ENCODE data around the gene KPNA6. TPM values are rescaled to one million over a fixed set of nuclear protein-coding genes. Genes with fewer than 3 reads are reported as not detected.
A peak's percentile ranks its signal among the peaks of the same experiment; 100 is the strongest.

KPNA6 gene
- total and polyA plus RNA-seq, 2 of the 13 experiments (the other 11 are each of a cell fraction or from before 2014, with no cell fraction given) = 22.0 to 47.5 TPM

DNA sequence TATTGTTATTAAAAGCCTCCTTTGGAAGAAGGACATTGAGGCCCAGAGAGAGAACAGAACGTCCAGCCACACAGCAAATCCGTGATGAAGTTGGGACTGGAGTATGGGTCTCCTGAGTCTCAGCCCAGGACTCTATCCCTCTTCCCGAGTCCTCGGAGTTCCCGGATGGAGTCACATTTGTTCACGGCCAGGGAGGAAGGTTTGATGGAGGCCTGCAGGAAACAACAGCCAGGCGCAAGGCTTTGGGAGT is 71.3 kb downstream of the KPNA6 start:
- 0% methylated on average over 5 of the region's 7 CpGs for whole genome bisulfite sequencing (ENCODE audit: low lambda C conversion rate)
- ChIA-PET CTCF (ENCODE audit: low intra/inter-chr PET ratio, low total read pairs) (no interaction called here), POLR2A (interaction anchor here (0.5 to 2.7 kb wide), 19 partner anchors 13 to 215 kb away, joined by 3 to 38 read pairs (median 5); partner anchors contain the start of genes BSDC1, CCDC28B, EIF3I and HDAC1)
- DNase-seq (ENCODE audit: low spot score) (no peak), ATAC-seq (peak; percentile 46), FAIRE-seq (no peak)
- H3K27ac ChIP-seq (ENCODE audit: extremely low read length, insufficient read depth, low read length) = peak overlapping the region; percentile 87
- peaks cover 59% of the 10 kb centered on the region for H3K4me1 ChIP-seq (ENCODE audit: insufficient read depth, low read length)
- intact Hi-C loops (cut with micrococcal nuclease; ENCODE audit: unreplicated experiment) (no loop called here), in situ Hi-C loops (cut with HindIII; ENCODE audit: extremely low pct_ligation_motif_present, low pct_unique_long_range_greater_than_20kb) (no loop called here)
- no peaks in the 10 kb centered on the region for H3K27me3 ChIP-seq (ENCODE audit: control insufficient read depth in 1 of 2, insufficient read depth in 2 of 2, low read length in 2 of 2)
- H3K36me3 ChIP-seq (replicated peaks in 1 of 2; ENCODE audit: control insufficient read depth in 1 of 2, insufficient read depth in 2 of 2, low read length in 2 of 2) = peaks cover 4 to 16% of the 10 kb centered on the region in 2 experiments; a peak in 4 of 5 replicates
- peak overlapping the region; percentile 85 for H2AFZ ChIP-seq (ENCODE audit: low read length)
- H3K9me3 ChIP-seq (ENCODE audit: low read length) = no peaks in the 10 kb centered on the region
- no peaks in the 10 kb centered on the region for H4K20me1 ChIP-seq (ENCODE audit: insufficient read depth, low read length)
- peak overlapping the region; percentile 80 for H3K4me2 ChIP-seq (ENCODE audit: low read depth, low read length)
- BruUV-seq (replicated peaks) = TSS peak; percentile 93
- H3K79me2 ChIP-seq (ENCODE audit: insufficient read depth, low read length) = peaks cover 31% of the 10 kb centered on the region
- peak overlapping the region; percentile 47 to 76 (median 58) for H3K4me3 ChIP-seq (replicated peaks in 1 of 3; ENCODE audit: insufficient read depth in 1 of 3, low read depth in 2 of 3, low read length in 3 of 3)
- peak overlapping the region; percentile 84 for H3K9ac ChIP-seq (ENCODE audit: insufficient read depth, low read depth, low read length)
- no peak for TF ChIP-seq NR1H2 (CRISPR knock-in tag; IDR thresholded peaks at IDR 0.05; ENCODE audit: borderline replicate concordance, low read depth)
- TF ChIP-seq KDM6A (CRISPR knock-in tag; IDR thresholded peaks at IDR 0.05; ENCODE audit: low read depth) = no peak
- TF ChIP-seq, protein P1, sequence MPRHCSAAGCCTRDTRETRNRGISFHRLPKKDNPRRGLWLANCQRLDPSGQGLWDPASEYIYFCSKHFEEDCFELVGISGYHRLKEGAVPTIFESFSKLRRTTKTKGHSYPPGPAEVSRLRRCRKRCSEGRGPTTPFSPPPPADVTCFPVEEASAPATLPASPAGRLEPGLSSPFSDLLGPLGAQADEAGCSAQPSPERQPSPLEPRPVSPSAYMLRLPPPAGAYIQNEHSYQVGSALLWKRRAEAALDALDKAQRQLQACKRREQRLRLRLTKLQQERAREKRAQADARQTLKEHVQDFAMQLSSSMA (CRISPR knock-in tag; IDR thresholded peaks at IDR 0.05) = 0 out of 2 replicates have a peak, but pooled peaks have one; percentile 59
- no peak for TF ChIP-seq ZIK1 (CRISPR knock-in tag; IDR thresholded peaks at IDR 0.05; ENCODE audit: borderline replicate concordance, low read depth)
- TF ChIP-seq, protein P2, sequence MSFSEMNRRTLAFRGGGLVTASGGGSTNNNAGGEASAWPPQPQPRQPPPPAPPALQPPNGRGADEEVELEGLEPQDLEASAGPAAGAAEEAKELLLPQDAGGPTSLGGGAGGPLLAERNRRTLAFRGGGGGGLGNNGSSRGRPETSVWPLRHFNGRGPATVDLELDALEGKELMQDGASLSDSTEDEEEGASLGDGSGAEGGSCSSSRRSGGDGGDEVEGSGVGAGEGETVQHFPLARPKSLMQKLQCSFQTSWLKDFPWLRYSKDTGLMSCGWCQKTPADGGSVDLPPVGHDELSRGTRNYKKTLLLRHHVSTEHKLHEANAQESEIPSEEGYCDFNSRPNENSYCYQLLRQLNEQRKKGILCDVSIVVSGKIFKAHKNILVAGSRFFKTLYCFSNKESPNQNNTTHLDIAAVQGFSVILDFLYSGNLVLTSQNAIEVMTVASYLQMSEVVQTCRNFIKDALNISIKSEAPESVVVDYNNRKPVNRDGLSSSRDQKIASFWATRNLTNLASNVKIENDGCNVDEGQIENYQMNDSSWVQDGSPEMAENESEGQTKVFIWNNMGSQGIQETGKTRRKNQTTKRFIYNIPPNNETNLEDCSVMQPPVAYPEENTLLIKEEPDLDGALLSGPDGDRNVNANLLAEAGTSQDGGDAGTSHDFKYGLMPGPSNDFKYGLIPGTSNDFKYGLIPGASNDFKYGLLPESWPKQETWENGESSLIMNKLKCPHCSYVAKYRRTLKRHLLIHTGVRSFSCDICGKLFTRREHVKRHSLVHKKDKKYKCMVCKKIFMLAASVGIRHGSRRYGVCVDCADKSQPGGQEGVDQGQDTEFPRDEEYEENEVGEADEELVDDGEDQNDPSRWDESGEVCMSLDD (CRISPR knock-in tag; IDR thresholded peaks at IDR 0.05; ENCODE audit: borderline replicate concordance) = no peak
- TF ChIP-seq ZBTB1 (CRISPR knock-in tag; IDR thresholded peaks at IDR 0.05; ENCODE audit: borderline replicate concordance) = 0 out of 2 replicates have a peak, but pooled peaks have one; percentile 0
- 0 out of 2 replicates have a peak, but pooled peaks have one; percentile 40 for TF ChIP-seq ZSCAN22 (CRISPR knock-in tag; IDR thresholded peaks at IDR 0.05)
- TF ChIP-seq ARNT (IDR thresholded peaks at IDR 0.05) = no peak
- peak; percentile 47; the same call in 1 of the 2 replicates for TF ChIP-seq ZSCAN29 (CRISPR knock-in tag; conservative IDR thresholded peaks at IDR 0.05)
- peak; percentile 74; the same call in 1 of the 2 replicates for TF ChIP-seq MEIS1 (CRISPR knock-in tag; IDR thresholded peaks at IDR 0.05; ENCODE audit: borderline replicate concordance)
- TF ChIP-seq, protein P3, sequence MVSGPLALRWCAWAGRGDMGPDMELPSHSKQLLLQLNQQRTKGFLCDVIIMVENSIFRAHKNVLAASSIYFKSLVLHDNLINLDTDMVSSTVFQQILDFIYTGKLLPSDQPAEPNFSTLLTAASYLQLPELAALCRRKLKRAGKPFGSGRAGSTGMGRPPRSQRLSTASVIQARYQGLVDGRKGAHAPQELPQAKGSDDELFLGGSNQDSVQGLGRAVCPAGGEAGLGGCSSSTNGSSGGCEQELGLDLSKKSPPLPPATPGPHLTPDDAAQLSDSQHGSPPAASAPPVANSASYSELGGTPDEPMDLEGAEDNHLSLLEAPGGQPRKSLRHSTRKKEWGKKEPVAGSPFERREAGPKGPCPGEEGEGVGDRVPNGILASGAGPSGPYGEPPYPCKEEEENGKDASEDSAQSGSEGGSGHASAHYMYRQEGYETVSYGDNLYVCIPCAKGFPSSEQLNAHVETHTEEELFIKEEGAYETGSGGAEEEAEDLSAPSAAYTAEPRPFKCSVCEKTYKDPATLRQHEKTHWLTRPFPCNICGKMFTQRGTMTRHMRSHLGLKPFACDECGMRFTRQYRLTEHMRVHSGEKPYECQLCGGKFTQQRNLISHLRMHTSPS (CRISPR knock-in tag; IDR thresholded peaks at IDR 0.05; ENCODE audit: low read depth) = no peak
- TF ChIP-seq REL (CRISPR knock-in tag; conservative IDR thresholded peaks at IDR 0.05) = 0 out of 2 replicates have a peak, but pooled peaks have one; percentile 1
- no peak for TF ChIP-seq BRCA1 (CRISPR knock-in tag; IDR thresholded peaks at IDR 0.05)
- TF ChIP-seq, protein P4, sequence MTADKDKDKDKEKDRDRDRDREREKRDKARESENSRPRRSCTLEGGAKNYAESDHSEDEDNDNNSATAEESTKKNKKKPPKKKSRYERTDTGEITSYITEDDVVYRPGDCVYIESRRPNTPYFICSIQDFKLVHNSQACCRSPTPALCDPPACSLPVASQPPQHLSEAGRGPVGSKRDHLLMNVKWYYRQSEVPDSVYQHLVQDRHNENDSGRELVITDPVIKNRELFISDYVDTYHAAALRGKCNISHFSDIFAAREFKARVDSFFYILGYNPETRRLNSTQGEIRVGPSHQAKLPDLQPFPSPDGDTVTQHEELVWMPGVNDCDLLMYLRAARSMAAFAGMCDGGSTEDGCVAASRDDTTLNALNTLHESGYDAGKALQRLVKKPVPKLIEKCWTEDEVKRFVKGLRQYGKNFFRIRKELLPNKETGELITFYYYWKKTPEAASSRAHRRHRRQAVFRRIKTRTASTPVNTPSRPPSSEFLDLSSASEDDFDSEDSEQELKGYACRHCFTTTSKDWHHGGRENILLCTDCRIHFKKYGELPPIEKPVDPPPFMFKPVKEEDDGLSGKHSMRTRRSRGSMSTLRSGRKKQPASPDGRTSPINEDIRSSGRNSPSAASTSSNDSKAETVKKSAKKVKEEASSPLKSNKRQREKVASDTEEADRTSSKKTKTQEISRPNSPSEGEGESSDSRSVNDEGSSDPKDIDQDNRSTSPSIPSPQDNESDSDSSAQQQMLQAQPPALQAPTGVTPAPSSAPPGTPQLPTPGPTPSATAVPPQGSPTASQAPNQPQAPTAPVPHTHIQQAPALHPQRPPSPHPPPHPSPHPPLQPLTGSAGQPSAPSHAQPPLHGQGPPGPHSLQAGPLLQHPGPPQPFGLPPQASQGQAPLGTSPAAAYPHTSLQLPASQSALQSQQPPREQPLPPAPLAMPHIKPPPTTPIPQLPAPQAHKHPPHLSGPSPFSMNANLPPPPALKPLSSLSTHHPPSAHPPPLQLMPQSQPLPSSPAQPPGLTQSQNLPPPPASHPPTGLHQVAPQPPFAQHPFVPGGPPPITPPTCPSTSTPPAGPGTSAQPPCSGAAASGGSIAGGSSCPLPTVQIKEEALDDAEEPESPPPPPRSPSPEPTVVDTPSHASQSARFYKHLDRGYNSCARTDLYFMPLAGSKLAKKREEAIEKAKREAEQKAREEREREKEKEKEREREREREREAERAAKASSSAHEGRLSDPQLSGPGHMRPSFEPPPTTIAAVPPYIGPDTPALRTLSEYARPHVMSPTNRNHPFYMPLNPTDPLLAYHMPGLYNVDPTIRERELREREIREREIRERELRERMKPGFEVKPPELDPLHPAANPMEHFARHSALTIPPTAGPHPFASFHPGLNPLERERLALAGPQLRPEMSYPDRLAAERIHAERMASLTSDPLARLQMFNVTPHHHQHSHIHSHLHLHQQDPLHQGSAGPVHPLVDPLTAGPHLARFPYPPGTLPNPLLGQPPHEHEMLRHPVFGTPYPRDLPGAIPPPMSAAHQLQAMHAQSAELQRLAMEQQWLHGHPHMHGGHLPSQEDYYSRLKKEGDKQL (CRISPR knock-in tag; IDR thresholded peaks at IDR 0.05; ENCODE audit: low read depth) = no peak
